ENCODE results near the gene POR. TPM values are rescaled to one million over a fixed set of nuclear protein-coding genes. Genes with fewer than 3 reads are reported as not detected.

Gene POR
- total RNA-seq, 1 donor from 2014 or later: 54.7 TPM

GRCh38 chr7:75984130-75985008 is 69.4 kb downstream of the POR start:
- DNase-seq (peak; percentile 38), ATAC-seq (ENCODE audit: poor library complexity) (no peak)
- intact Hi-C loops (cut with DNase I): no loop called here

- intact Hi-C loops (cut with DNase I): no loop called here
- ATAC-seq (ENCODE audit: poor library complexity) (no peak), DNase-seq (no peak)
These were observed 70.1 kb downstream of the POR start for GRCh38 chr7:75985009-75985517.

GRCh38 chr7:75985518-75986146 is 70.7 kb downstream of the POR start:
- ATAC-seq (ENCODE audit: poor library complexity) (no peak), DNase-seq (peak; percentile 70)
- intact Hi-C loops (cut with DNase I): no loop called here

- peak; percentile 42 for DNase-seq
- intact Hi-C loops (cut with DNase I): no loop called here
- ATAC-seq (ENCODE audit: poor library complexity): no peak
These were observed 71.3 kb downstream of the POR start for GRCh38 chr7:75986147-75986781.

- intact Hi-C loops (cut with DNase I): no loop called here
- ATAC-seq (ENCODE audit: poor library complexity) (no peak), DNase-seq (peak; percentile 38)
These were observed 72.3 kb downstream of the POR start for GRCh38 chr7:75987026-75987804.

GRCh38 chr7:75987805-75988567 is 73.0 kb downstream of the POR start:
- ATAC-seq (ENCODE audit: poor library complexity) (no peak), DNase-seq (peak; percentile 39)
- intact Hi-C loops (cut with DNase I): no loop called here

- ATAC-seq (ENCODE audit: poor library complexity): peak; percentile 62
- intact Hi-C loops (cut with DNase I): no loop called here
These were observed 73.9 kb downstream of the POR start for GRCh38 chr7:75988568-75989499.

GRCh38 chr7:75989500-75990388 is 74.8 kb downstream of the POR start:
- ATAC-seq (ENCODE audit: poor library complexity) (peak; percentile 32), DNase-seq (peak; percentile 80)
- intact Hi-C loops (cut with DNase I): no loop called here

More at GRCh38 chr7:75988568-75989499, 73.9 kb downstream of the POR start:
- DNase-seq: peak; percentile 88

GRCh38 chr7:75991531-75992082 is 76.7 kb downstream of the POR start:
- intact Hi-C loops (cut with DNase I): no loop called here
- no peak for ATAC-seq (ENCODE audit: poor library complexity)

GRCh38 chr7:75992083-75992755 is 77.3 kb downstream of the POR start:
- DNase-seq (peak; percentile 60), ATAC-seq (ENCODE audit: poor library complexity) (no peak)
- intact Hi-C loops (cut with DNase I): no loop called here

More at GRCh38 chr7:75991531-75992082, 76.7 kb downstream of the POR start:
- DNase-seq: peak; percentile 37

- intact Hi-C loops (cut with DNase I): no loop called here
- DNase-seq (peak; percentile 84), ATAC-seq (ENCODE audit: poor library complexity) (peak; percentile 44)
These were observed 78.9 kb downstream of the POR start for GRCh38 chr7:75993689-75994387.

GRCh38 chr7:75994388-75995051 is 79.6 kb downstream of the POR start, which contains the start of gene TMEM120A:
Gene TMEM120A (minus strand): TSS chr7:75994595. CDS start chr7:75994570, 25 bp downstream.
- intact Hi-C loops (cut with DNase I): no loop called here
- peak; percentile 99 for DNase-seq

GRCh38 chr7:75995052-75995471 is 80.1 kb downstream of the POR start:
- DNase-seq (no peak), ATAC-seq (ENCODE audit: poor library complexity) (peak; percentile 2)
- intact Hi-C loops (cut with DNase I): no loop called here

More at GRCh38 chr7:75994388-75995051, 79.6 kb downstream of the POR start, which contains the start of gene TMEM120A:
- peak; percentile 94 for ATAC-seq (ENCODE audit: poor library complexity)

GRCh38 chr7:75995996-75996395 is 81.0 kb downstream of the POR start:
- DNase-seq (peak; percentile 26), ATAC-seq (ENCODE audit: poor library complexity) (no peak)
- intact Hi-C loops (cut with DNase I): no loop called here
